GM12878 (cell line): ENCODE data around the gene KLF6. TPM values are rescaled to one million over a fixed set of nuclear protein-coding genes. Genes with fewer than 3 reads are reported as not detected.

Experiments
- ATAC-seq: fragments of 200-7000 bp; cut with Tn5 transposase; 3 replicates; pipeline ENCODE4 v1.9.1; 2020; ENCODE audit warnings: mild to moderate bottlenecking, moderate library complexity
- BruUV-seq: library from RNA; stranded (reverse); fragments of 400-500 nt; replicated peaks from 2 replicates; lab custom pipeline; 2021; lab: Mats Ljungman, UMichigan
- CTCF ChIA-PET: fragments of 300-600 bp; sonication (Branson Sonifier 250); formaldehyde crosslinking; extraction: SDS; loops from one replicate; lab custom pipeline; 2021; ENCODE audit warnings: inconsistent platforms; lab: Yijun Ruan, JAX
- POLR2A ChIA-PET: fragments of 350-600 bp; formaldehyde crosslinking; extraction: SDS; loops from one replicate; lab custom pipeline; 2021; ENCODE audit warnings: inconsistent platforms; lab: Charles Lee
- RAD21 ChIA-PET: fragments of 300-600 bp; sonication (Branson Sonifier 250); formaldehyde crosslinking; loops from one replicate; lab custom pipeline; 2023; ENCODE audit warnings: antibody characterized with exemption; ENCODE audit not compliant: unreplicated experiment; lab: Charles Lee
- SMC1A ChIA-PET: fragments of 300-600 bp; sonication (Branson Sonifier 250); formaldehyde crosslinking; loops from one replicate; lab custom pipeline; 2023; ENCODE audit not compliant: unreplicated experiment, uncharacterized antibody; lab: Charles Lee
- DNase-seq: peaks from one replicate; pipeline ENCODE4 v3.0.0-alpha.2; 2011; ENCODE audit warnings: low read depth, low spot score
- FAIRE-seq: peaks from 3 replicates; lab custom pipeline; 2011; peaks lifted over from hg19 to GRCh38; lab: Jason Lieb, UNC
- H2AFZ ChIP-seq: 2 replicates; pipeline ENCODE4 v1.6.0; 2011; ENCODE audit warnings: low read depth, low read length, control low read depth; ENCODE audit not compliant: control insufficient read depth
- H3K27ac ChIP-seq: 2 replicates; pipeline ENCODE4 v1.5.1; 2011; ENCODE audit warnings: control low read depth; ENCODE audit not compliant: control insufficient read depth, insufficient read depth
- H3K27me3 ChIP-seq, 2 experiments: replicated peaks in 1 of 2; 2 replicates each; pipeline versions ENCODE4 v1.6.0 to v1.6.1; 2011; ENCODE audit warnings: low read length in 1 of 2; ENCODE audit not compliant: control insufficient read depth in 2 of 2, insufficient read depth in 2 of 2
- H3K36me3 ChIP-seq, 2 experiments: 2 replicates each; pipeline ENCODE4 v1.5.1; 2011; ENCODE audit warnings: low read length in 1 of 2; ENCODE audit not compliant: control insufficient read depth in 2 of 2, insufficient read depth in 2 of 2
- H3K4me1 ChIP-seq: 2 replicates; pipeline ENCODE4 v1.6.1; 2011; ENCODE audit warnings: mild to moderate bottlenecking, low read length, moderate library complexity, mixed read lengths; ENCODE audit not compliant: control insufficient read depth, insufficient read depth
- H3K4me2 ChIP-seq: 2 replicates; pipeline ENCODE4 v1.6.0; 2011; ENCODE audit warnings: control low read depth; ENCODE audit not compliant: control insufficient read depth, insufficient read depth
- H3K4me3 ChIP-seq: fragments of 200-600 bp; sonication (generic); 2 replicates; pipeline ENCODE4 v1.5.1; 2016
- H3K79me2 ChIP-seq: 2 replicates; pipeline ENCODE4 v1.6.0; 2011; ENCODE audit warnings: low read length; ENCODE audit not compliant: control insufficient read depth, insufficient read depth
- H3K9ac ChIP-seq: 2 replicates; pipeline ENCODE4 v1.8.0; 2011; ENCODE audit warnings: low read length, control low read depth, mixed read lengths; ENCODE audit not compliant: control insufficient read depth, insufficient read depth
- H3K9me3 ChIP-seq: replicated peaks from 3 replicates; pipeline ENCODE4 v1.5.1; 2011; ENCODE audit warnings: mild to moderate bottlenecking, low read length; ENCODE audit not compliant: control insufficient read depth, insufficient read depth
- H4K20me1 ChIP-seq: 2 replicates; pipeline ENCODE4 v1.6.0; 2011; ENCODE audit not compliant: control insufficient read depth, insufficient read depth
- ATF3 ChIP-seq: IDR thresholded peaks from 2 replicates; pipeline ENCODE4 v1.6.1; 2011; ENCODE audit warnings: low read depth, mild to moderate bottlenecking, low read length, moderate library complexity, borderline replicate concordance; ENCODE audit errors: extremely low read depth
- BCLAF1 ChIP-seq: fragments of 450-650 bp; IDR thresholded peaks from 2 replicates; pipeline ENCODE4 v1.6.1; 2017; ENCODE audit warnings: antibody characterized with exemption, mild to moderate bottlenecking, moderate library complexity
- BHLHE40 ChIP-seq, 2 experiments: fragments of 450-650 bp in 1 of 2; IDR thresholded peaks; 2 replicates each; pipeline ENCODE4 v1.6.1; 2011 to 2017; ENCODE audit warnings: low read depth in 2 of 2, borderline replicate concordance in 1 of 2, improper control_type of control experiment in 1 of 2, low read length in 1 of 2, mild to moderate bottlenecking in 1 of 2
- CHD2 ChIP-seq: IDR thresholded peaks from 2 replicates; pipeline ENCODE4 v1.6.1; 2011; ENCODE audit warnings: low read depth, low read length, improper control_type of control experiment, borderline replicate concordance
- DPF2 ChIP-seq: fragments of 450-650 bp; IDR thresholded peaks from 2 replicates; pipeline ENCODE4 v1.6.1; 2017; ENCODE audit warnings: mild to moderate bottlenecking
- JUNB ChIP-seq: IDR thresholded peaks from 2 replicates; pipeline ENCODE4 v1.6.1; 2016; ENCODE audit warnings: antibody characterized with exemption, mild to moderate bottlenecking
- NFIC ChIP-seq: IDR thresholded peaks from 2 replicates; pipeline ENCODE4 v1.6.1; 2012; ENCODE audit warnings: low read depth, mild to moderate bottlenecking, inconsistent platforms, low read length, moderate library complexity
- NKRF ChIP-seq: fragments of 450-650 bp; conservative IDR thresholded peaks from 2 replicates; pipeline ENCODE4 v1.6.1; 2017; ENCODE audit warnings: mild to moderate bottlenecking, moderate library complexity
- RAD21 ChIP-seq: IDR thresholded peaks from 2 replicates; pipeline ENCODE4 v1.6.1; 2011; ENCODE audit warnings: mild to moderate bottlenecking, low read depth, low read length, moderate library complexity; ENCODE audit not compliant: insufficient read depth
- RB1 ChIP-seq: fragments of 450-650 bp; formaldehyde crosslinking; IDR thresholded peaks from 2 replicates; pipeline ENCODE4 v1.6.1; 2017; ENCODE audit warnings: mild to moderate bottlenecking, borderline replicate concordance
- RELA ChIP-seq: fragments of 450-650 bp; IDR thresholded peaks from 2 replicates; pipeline ENCODE4 v1.8.0; 2014; ENCODE audit warnings: borderline replicate concordance; ENCODE audit not compliant: partially characterized antibody
- RFX5 ChIP-seq: IDR thresholded peaks from 2 replicates; pipeline ENCODE4 v1.6.1; 2011; ENCODE audit warnings: low read depth, low read length, improper control_type of control experiment
- RUNX3 ChIP-seq: IDR thresholded peaks from 2 replicates; pipeline ENCODE4 v1.6.1; 2012; ENCODE audit warnings: low read length, inconsistent platforms
- SIN3A ChIP-seq: IDR thresholded peaks from 2 replicates; pipeline ENCODE4 v1.6.1; 2012; ENCODE audit warnings: low read depth, low read length, improper control_type of control experiment
- SREBF2 ChIP-seq: IDR thresholded peaks from 2 replicates; pipeline ENCODE4 v1.6.1; 2012; ENCODE audit warnings: mild to moderate bottlenecking, low read length
- SUZ12 ChIP-seq: fragments of 200-600 bp; sonication (generic); IDR thresholded peaks from one replicate; pipeline ENCODE4 v1.6.1; 2018; ENCODE audit warnings: antibody characterized with exemption, mild to moderate bottlenecking; ENCODE audit not compliant: unreplicated experiment
- TARDBP ChIP-seq: IDR thresholded peaks from 2 replicates; pipeline ENCODE4 v1.6.1; 2016; ENCODE audit warnings: borderline replicate concordance
- WGBS: methylation state at CpG from one replicate; pipeline ENCODE4 v1.1.6; 2016; ENCODE audit warnings: low lambda C conversion rate; ENCODE audit not compliant: insufficient replicate concordance, insufficient coverage; ENCODE audit errors: missing lambda C conversion rate; 5-methylcytosine and 5-hydroxymethylcytosine counted together
- in situ Hi-C: fragments of 300-500 bp; cut with MboI; formaldehyde crosslinking; loops from 9 replicates; pipeline ENCODE4 v1.14.3; 2018; ENCODE audit warnings: mixed read lengths
- intact Hi-C: fragments of 100-400 bp; cut with micrococcal nuclease; formaldehyde crosslinking; loops from one replicate; pipeline ENCODE4 v1.14.2; 2022; ENCODE audit not compliant: unreplicated experiment
- polyA plus RNA-seq, 11 experiments: library from polyadenylated mRNA; depleted of rRNA in 4 of 11; unstranded in 6 of 11; stranded (reverse) in 5 of 11; fragments of >200 nt; fragmentation: Nextera tagmentation in 4 of 11; fragmentation: Illumina TruSeq in 1 of 11; extraction: Ambion mirVana in 4 of 11; extraction: Trizol in 1 of 11; gene quantifications; 1 replicate in 1 of 11; 2 replicates in 10 of 11; pipeline versions ENCODE4 v1.2.1 to v1.2.3, GENCODE V29; 2011 to 2016; ENCODE audit warnings: inconsistent platforms in 2 of 11, missing spikeins in 2 of 11, low read depth in 1 of 11
- total RNA-seq, 4 experiments: library from RNA; depleted of rRNA in 3 of 4; stranded (reverse); fragments of >200 nt in 3 of 4; fragmentation: Illumina TruSeq in 1 of 4; extraction: Trizol in 1 of 4; gene quantifications; 2 replicates each; pipeline versions ENCODE4 v1.2.1 to v1.2.3, GENCODE V29; 2013 to 2021

KLF6 gene
- total and polyA plus RNA-seq, 10 of the 15 experiments (the other 5 are each of a cell fraction or from before 2014, with no cell fraction given) = 7.4 to 54.1 (median 23.5) TPM

- DNase-seq (no peak), FAIRE-seq (no peak), ATAC-seq (no peak)
- CTCF ChIA-PET = interaction anchor here (0.6 kb wide), 1 partner anchor 9 kb away, joined by 3 read pairs; no protein-coding TSS in a partner anchor
- BruUV-seq = no TSS peak
- SMC1A ChIA-PET = no interaction called here
- no peak overlapping the region for H3K9ac ChIP-seq
- no peak overlapping the region for H3K4me3 ChIP-seq
- RAD21 ChIA-PET = interaction anchor here (0.7 to 3.2 kb wide), 2 partner anchors 19 to 25 kb away, joined by 3 to 22 read pairs; no protein-coding TSS in a partner anchor
- intact Hi-C loops (loop anchor here (10.0 kb wide), 1 partner anchor 916 kb away; no protein-coding TSS in a partner anchor), in situ Hi-C loops (no loop called here)
- no peak overlapping the region for H2AFZ ChIP-seq
- no peaks in the 10 kb centered on the region for H3K27me3 ChIP-seq
- no peaks in the 10 kb centered on the region for H3K9me3 ChIP-seq
- 89% methylated on average over 1 of the region's 1 CpG for WGBS
- no peak overlapping the region for H3K27ac ChIP-seq
- POLR2A ChIA-PET = interaction anchor here (0.8 kb wide), 1 partner anchor 43 kb away, joined by 3 read pairs; no protein-coding TSS in a partner anchor
- H3K79me2 ChIP-seq = no peaks in the 10 kb centered on the region
- peaks cover 5% of the 10 kb centered on the region; the same call in 1 of the 2 replicates for H3K4me1 ChIP-seq
- no peak overlapping the region for H3K4me2 ChIP-seq
- no peaks in the 10 kb centered on the region for H4K20me1 ChIP-seq
- no peaks in the 10 kb centered on the region for H3K36me3 ChIP-seq
- TF ChIP-seq TARDBP (no peak), RELA (no peak), NKRF (no peak), RB1 (no peak), DPF2 (no peak), CHD2 (no peak), BHLHE40 (IDR thresholded peaks at IDR 0.05; ENCODE audit: borderline replicate concordance in 1 of 2, low read depth in 2 of 2, low read length in 1 of 2) (no peak), SREBF2 (no peak), ATF3 (no peak), RUNX3 (no peak), SIN3A (no peak), JUNB (no peak), BCLAF1 (no peak), RFX5 (no peak), RAD21 (no peak), SUZ12 (no peak), NFIC (no peak)
Measured at GRCh38 chr10:3738855-3739350, 46.1 kb downstream of the KLF6 start.
